Calu3 (cell line): ENCODE measurements around the gene SLC8A2. TPM values are rescaled to one million over a fixed set of nuclear protein-coding genes. Genes with fewer than 3 reads are reported as not detected.

Experiments
- BruUV-seq: library from RNA; stranded (reverse); fragments of 400-500 nt; replicated peaks from 2 replicates; lab custom pipeline; 2021; lab: Mats Ljungman, UMichigan
- CTCF ChIA-PET: fragments of 300-600 bp; sonication (Branson Sonifier 250); formaldehyde crosslinking; loops from one replicate; lab custom pipeline; 2022; ENCODE audit warnings: antibody characterized with exemption; lab: Charles Lee
- DNase-seq: peaks from one replicate; pipeline ENCODE4 v3.0.0; 2022
- H3K27ac Mint-ChIP-seq: one replicate; pipeline ENCODE4 v1.8.0; 2022; ENCODE audit warnings: mixed read lengths; ENCODE audit not compliant: unreplicated experiment
- H3K27me3 Mint-ChIP-seq: one replicate; pipeline ENCODE4 v1.8.0; 2022; ENCODE audit warnings: mixed read lengths; ENCODE audit not compliant: unreplicated experiment
- H3K36me3 Mint-ChIP-seq: one replicate; pipeline ENCODE4 v1.8.0; 2022; ENCODE audit warnings: mild to moderate bottlenecking, moderate library complexity, mixed read lengths; ENCODE audit not compliant: insufficient read depth, unreplicated experiment
- H3K4me1 Mint-ChIP-seq: one replicate; pipeline ENCODE4 v1.8.0; 2022; ENCODE audit warnings: mild to moderate bottlenecking, low read depth, mixed read lengths; ENCODE audit not compliant: unreplicated experiment
- H3K4me3 Mint-ChIP-seq: one replicate; pipeline ENCODE4 v1.8.0; 2022; ENCODE audit warnings: mild to moderate bottlenecking, low read depth, moderate library complexity, mixed read lengths; ENCODE audit not compliant: unreplicated experiment
- H3K9me3 Mint-ChIP-seq: one replicate; pipeline ENCODE4 v1.8.0; 2022; ENCODE audit warnings: low read depth, mixed read lengths; ENCODE audit not compliant: unreplicated experiment
- CTCF ChIP-seq: fragments of 200-600 bp; IDR thresholded peaks from one replicate; pipeline ENCODE4 v1.8.0; 2022; ENCODE audit warnings: antibody characterized with exemption; ENCODE audit not compliant: unreplicated experiment
- intact Hi-C: fragments of 100-400 bp; cut with micrococcal nuclease; formaldehyde crosslinking; loops from one replicate; pipeline ENCODE4 v1.10.0; 2022; ENCODE audit not compliant: unreplicated experiment
- total RNA-seq: library from RNA; stranded (reverse); gene quantifications from 2 replicates; pipeline ENCODE4 v1.2.3, GENCODE V29; 2022

Gene SLC8A2
- total RNA-seq, 1 experiment from 2014 or later, result 0.33 TPM

DNA sequence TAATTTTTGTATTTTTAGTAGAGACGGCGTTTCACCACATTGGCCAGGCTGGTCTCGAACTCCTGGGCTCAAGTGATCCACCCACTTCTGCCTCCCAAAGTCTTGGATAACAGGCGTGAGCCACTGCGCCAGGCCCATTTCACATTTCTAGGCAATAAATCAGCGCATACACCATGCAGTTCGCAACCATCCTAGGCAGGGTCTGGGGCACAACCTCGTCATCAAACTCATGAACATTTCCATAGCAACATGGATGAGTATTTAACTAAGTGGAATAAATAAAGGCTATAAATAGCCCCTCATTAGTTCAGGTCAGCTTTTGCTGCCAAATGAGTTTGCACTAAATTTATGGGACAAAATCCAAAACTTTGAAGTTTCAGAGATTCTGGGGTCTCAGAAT, 60.6 kb downstream of the SLC8A2 start:
- no TSS peak for BruUV-seq
- Mint-ChIP-seq H3K4me3 (no peak overlapping the region), H3K9me3 (peaks cover 2% of the 10 kb centered on the region), H3K4me1 (peaks cover 7% of the 10 kb centered on the region), H3K36me3 (no peaks in the 10 kb centered on the region), H3K27ac (no peak overlapping the region), H3K27me3 (peaks cover 96% of the 10 kb centered on the region)
- intact Hi-C loops, result loop anchor here (5.0 kb wide), 1 partner anchor 114 kb away; no protein-coding TSS in a partner anchor
- no peak for TF ChIP-seq CTCF
- DNase-seq, result no peak
- CTCF ChIA-PET, result interaction anchor here (1.3 kb wide), 1 partner anchor 17 kb away, joined by 3 read pairs; no protein-coding TSS in a partner anchor

GRCh38 chr19:47408156-47408938, 63.3 kb downstream of the SLC8A2 start:
- TF ChIP-seq CTCF, result no peak
- Mint-ChIP-seq H3K9me3 (peaks cover 2% of the 10 kb centered on the region), H3K27ac (no peak overlapping the region), H3K4me3 (no peak overlapping the region), H3K27me3 (peaks cover 96% of the 10 kb centered on the region), H3K36me3 (no peaks in the 10 kb centered on the region), H3K4me1 (no peaks in the 10 kb centered on the region)
- BruUV-seq, result no TSS peak
- no peak for DNase-seq
- CTCF ChIA-PET, result no interaction called here
- intact Hi-C loops, result no loop called here

DNA sequence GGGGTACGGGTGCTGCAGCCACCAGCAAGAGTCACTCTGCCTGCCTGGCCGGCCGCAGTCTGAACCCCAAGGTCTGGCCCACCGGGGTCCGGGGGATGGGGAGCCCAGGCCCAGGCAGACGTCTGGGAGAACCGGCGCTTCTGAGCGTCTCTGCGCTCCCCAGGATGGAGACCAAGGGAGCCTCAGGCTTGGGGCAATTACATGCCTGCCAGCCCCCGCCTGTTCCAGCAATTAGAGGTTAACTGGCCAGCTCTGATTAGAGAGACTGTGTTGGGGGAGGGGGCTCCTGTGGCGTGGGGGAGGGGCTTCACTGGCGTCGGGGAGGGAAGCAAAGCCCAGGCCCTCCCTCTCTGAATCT, 64.3 kb downstream of the SLC8A2 start:
- CTCF ChIA-PET, result interaction anchor here (0.6 kb wide), 1 partner anchor 109 kb away, joined by 4 read pairs; no protein-coding TSS in a partner anchor
- Mint-ChIP-seq H3K27me3 (peaks cover 96% of the 10 kb centered on the region), H3K36me3 (no peaks in the 10 kb centered on the region), H3K4me3 (no peak overlapping the region), H3K9me3 (peaks cover 2% of the 10 kb centered on the region), H3K4me1 (no peaks in the 10 kb centered on the region), H3K27ac (no peak overlapping the region)
- intact Hi-C loops, result no loop called here
- no peak for DNase-seq
- BruUV-seq, result no TSS peak
- no peak for TF ChIP-seq CTCF

DNA sequence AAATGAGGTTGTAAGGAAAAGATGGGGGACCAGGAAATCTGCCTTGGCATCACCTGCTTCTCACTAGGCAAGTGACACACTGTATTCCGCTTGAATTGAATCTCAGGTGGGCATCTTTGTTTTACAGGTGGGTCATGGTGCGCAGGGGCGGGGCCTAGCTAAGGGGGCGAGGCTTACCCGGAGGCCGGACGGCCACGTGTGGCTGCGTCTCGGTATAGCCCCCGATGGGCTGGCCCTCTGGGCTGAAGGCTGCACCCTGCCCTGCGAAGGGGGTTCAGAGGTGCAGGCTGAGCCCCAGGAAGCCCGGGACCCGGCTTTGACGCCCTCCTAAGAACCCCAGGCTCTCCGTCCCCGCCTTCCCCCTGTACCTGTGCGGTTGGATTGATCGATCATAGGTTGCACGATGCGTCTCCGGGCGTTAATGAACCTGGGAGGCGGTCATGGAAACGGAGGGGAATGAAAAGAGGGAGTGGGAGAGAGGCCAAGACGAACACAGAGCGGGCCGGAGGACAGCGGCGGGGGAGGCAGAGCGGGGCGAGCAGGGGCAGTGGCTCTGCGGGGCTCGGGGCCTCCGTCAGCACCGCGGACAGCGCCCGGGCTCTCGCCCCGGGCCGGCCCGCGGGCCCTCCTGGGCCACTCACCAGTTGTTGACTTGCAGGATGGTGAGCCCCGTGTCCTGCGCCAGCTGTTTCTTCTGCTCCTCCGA, 64.8 kb downstream of the SLC8A2 start:
- CTCF ChIA-PET, result interaction anchor here (0.6 kb wide), 1 partner anchor 109 kb away, joined by 4 read pairs; no protein-coding TSS in a partner anchor
- no peaks in the 10 kb centered on the region for H3K36me3 Mint-ChIP-seq
- H3K27ac Mint-ChIP-seq, result no peak overlapping the region
- TF ChIP-seq CTCF, result no peak
- H3K4me3 Mint-ChIP-seq, result no peak overlapping the region
- peak; percentile 35 for DNase-seq
- H3K9me3 Mint-ChIP-seq, result peaks cover 2% of the 10 kb centered on the region
- H3K27me3 Mint-ChIP-seq, result peaks cover 92% of the 10 kb centered on the region
- intact Hi-C loops, result no loop called here
- BruUV-seq, result no TSS peak
- no peaks in the 10 kb centered on the region for H3K4me1 Mint-ChIP-seq
